Mucosa of descending colon (tissue), 3 donors: ENCODE data around the gene METTL21C. TPM values are rescaled to one million over a fixed set of nuclear protein-coding genes. Genes with fewer than 3 reads are reported as not detected.

Experiments used
- ATAC-seq: fragments of 200-7000 bp; cut with Tn5 transposase; one replicate; pipeline ENCODE4 v1.9.1; 2020; ENCODE audit warnings: mild to moderate bottlenecking, moderate library complexity
- DNase-seq, 3 donors: peaks; one replicate each; pipeline ENCODE4 v3.0.0-alpha.2; 2020
- H3K36me3 ChIP-seq: fragments of 200-600 bp; one replicate; pipeline ENCODE4 v1.8.0; 2021; ENCODE audit warnings: low read depth, mild to moderate bottlenecking
- H3K4me1 ChIP-seq: fragments of 200-600 bp; one replicate; pipeline ENCODE4 v1.8.0; 2021; ENCODE audit warnings: low read depth, mild to moderate bottlenecking
- H3K4me3 ChIP-seq: fragments of 200-600 bp; one replicate; pipeline ENCODE4 v1.8.0; 2021; ENCODE audit warnings: mild to moderate bottlenecking
- H3K9me3 ChIP-seq: fragments of 200-600 bp; one replicate; pipeline ENCODE4 v1.8.0; 2021; ENCODE audit warnings: mild to moderate bottlenecking
- intact Hi-C, 2 donors: fragments of 100-400 bp; cut with DNase I in 1 of 2; cut with micrococcal nuclease in 1 of 2; formaldehyde crosslinking; loops; one replicate each; pipeline versions ENCODE4 v1.11.0 to v1.11.1; 2022; cut with DNase I, micrococcal nuclease
- total RNA-seq, 3 donors: library from RNA; stranded (reverse); fragmentation: NEBNext Ultra II Directional in 2 of 3; extraction: Animal tissue kit (Norgen Biotek cat#: 25700) in 2 of 3; gene quantifications; one replicate each; pipeline versions ENCODE4 v1.2.1 to v1.2.4, GENCODE V29; 2021 to 2023
- TF ChIP-seq, protein P1 (sequence below): fragments of 200-600 bp; IDR thresholded peaks from one replicate; pipeline ENCODE4 v1.8.0; 2022; ENCODE audit warnings: antibody characterized with exemption, mild to moderate bottlenecking
- donor health status: DM: no; HTN: no; CAD: no; lungs with moderate emphysema.
- donor health status: DM: no; HTN: no; CAD: no.
- donor health status: DM: no; HTN: yes; CAD: no.

The METTL21C gene
- total RNA-seq, 3 donors from 2014 or later, result not detected

DNA sequence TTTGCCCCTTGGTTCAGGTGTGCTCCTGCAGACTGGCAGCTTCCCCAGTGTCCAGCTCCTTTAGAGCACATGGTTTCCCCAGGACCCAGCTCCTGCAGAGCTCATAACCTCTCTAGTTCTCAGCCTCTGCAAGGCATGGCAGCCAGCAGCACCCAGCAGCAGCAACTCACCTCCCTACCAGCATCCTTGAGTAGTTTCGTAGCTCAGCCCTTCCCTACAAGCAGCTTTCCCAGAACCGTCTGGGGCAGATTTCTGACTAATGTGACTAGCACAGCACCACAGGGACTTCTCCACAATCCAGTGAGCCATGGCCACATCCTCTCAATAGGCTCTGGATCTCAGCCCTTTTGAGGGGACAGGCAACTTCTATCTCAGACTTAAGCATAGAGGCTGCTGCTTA, 14.1 kb upstream of the METTL21C start:
- Histone ChIP-seq H3K4me1 (no peaks in the 10 kb centered on the region), H3K36me3 (no peaks in the 10 kb centered on the region), H3K4me3 (no peak overlapping the region), H3K9me3 (no peaks in the 10 kb centered on the region)
- no peak for ATAC-seq
- intact Hi-C loops, result no loop called here
- TF ChIP-seq, protein P1, sequence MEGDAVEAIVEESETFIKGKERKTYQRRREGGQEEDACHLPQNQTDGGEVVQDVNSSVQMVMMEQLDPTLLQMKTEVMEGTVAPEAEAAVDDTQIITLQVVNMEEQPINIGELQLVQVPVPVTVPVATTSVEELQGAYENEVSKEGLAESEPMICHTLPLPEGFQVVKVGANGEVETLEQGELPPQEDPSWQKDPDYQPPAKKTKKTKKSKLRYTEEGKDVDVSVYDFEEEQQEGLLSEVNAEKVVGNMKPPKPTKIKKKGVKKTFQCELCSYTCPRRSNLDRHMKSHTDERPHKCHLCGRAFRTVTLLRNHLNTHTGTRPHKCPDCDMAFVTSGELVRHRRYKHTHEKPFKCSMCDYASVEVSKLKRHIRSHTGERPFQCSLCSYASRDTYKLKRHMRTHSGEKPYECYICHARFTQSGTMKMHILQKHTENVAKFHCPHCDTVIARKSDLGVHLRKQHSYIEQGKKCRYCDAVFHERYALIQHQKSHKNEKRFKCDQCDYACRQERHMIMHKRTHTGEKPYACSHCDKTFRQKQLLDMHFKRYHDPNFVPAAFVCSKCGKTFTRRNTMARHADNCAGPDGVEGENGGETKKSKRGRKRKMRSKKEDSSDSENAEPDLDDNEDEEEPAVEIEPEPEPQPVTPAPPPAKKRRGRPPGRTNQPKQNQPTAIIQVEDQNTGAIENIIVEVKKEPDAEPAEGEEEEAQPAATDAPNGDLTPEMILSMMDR, result no peak
- DNase-seq, result no peak

DNA sequence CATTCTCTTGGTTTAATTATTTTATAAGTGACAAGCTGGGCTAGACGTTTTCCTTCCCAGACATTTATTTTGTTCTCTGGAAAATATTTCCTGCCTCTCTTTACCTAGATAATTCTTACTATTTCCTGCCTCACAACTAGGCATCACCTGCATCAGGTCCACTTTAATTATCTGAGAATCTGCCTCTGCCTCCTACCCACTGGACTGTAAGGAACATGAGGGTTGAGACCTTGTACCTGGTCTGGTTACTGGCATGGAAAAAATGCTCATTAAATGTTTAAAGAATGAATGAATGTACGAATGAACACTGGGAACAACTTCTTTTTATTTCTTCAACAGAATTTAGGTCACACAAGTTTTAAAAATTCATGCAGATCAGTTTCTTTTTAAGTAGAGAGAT, 13.4 kb upstream of the METTL21C start:
- no peaks in the 10 kb centered on the region for H3K36me3 ChIP-seq
- DNase-seq, result no peak
- no peak for ATAC-seq
- H3K9me3 ChIP-seq, result no peaks in the 10 kb centered on the region
- no peak overlapping the region for H3K4me3 ChIP-seq
- no peaks in the 10 kb centered on the region for H3K4me1 ChIP-seq
- intact Hi-C loops, result no loop called here
- TF ChIP-seq, protein P1, result no peak

DNA sequence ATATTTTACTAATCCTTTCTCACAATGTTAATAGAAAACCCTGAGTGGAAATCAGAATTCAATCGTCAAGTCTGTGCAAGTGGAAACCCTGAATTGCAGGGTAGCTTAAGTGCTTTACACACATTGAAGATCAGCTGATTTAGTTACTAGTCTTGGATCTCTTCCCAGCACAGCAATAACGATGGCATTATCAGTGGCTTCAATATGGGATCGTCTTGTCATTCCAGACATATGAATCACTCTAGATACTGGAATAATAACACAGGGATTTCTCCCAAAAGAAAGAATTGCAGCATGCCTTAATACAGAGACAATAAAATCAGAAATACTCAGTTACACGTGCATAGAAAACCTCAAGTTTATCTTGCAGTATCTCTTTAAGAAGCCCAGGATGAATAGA, 12.6 kb upstream of the METTL21C start:
- DNase-seq (no peak), ATAC-seq (no peak)
- H3K9me3 ChIP-seq, result no peaks in the 10 kb centered on the region
- no peaks in the 10 kb centered on the region for H3K4me1 ChIP-seq
- TF ChIP-seq, protein P1, result no peak
- H3K36me3 ChIP-seq, result no peaks in the 10 kb centered on the region
- intact Hi-C loops, result no loop called here
- no peak overlapping the region for H3K4me3 ChIP-seq

DNA sequence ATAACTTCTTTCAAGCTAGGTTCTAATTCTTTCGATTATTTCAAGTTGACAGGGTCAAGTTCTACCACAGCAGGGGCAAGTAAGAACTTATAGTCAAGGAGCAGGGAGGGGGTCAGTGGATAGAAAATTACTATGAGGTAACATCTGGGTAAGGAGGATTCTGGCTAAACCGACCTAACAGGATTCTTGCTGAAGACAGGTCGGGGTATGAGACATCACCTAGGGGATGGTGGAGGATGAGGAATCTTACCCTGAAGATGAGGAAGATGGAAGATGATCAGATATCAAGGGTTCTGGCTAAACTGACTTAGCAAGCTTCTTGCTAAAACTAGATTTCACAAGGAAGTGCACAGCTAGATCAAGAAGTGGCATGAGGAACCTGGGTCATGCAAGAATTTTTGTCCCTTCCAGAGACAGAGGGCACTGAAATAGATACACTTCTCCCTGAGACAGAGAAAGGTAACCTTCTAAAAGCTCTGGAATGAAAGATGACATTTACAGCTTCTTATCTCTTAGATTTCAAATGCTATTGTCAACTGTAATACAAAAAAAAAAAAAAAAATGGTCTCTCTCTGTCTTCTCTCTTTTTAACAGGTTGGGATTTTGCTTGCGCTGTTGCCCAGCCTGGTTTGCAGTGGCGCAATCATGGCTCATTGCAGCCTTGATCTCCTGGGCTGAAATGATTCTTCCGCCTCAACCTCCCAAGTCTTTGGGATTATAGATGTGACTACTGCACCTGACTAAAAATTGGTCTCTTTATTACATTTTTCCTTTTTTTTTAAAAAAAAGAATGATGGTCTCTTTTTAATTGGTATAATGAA, 9.6 kb upstream of the METTL21C start:
- Histone ChIP-seq H3K4me3 (no peak overlapping the region), H3K9me3 (no peaks in the 10 kb centered on the region), H3K36me3 (no peaks in the 10 kb centered on the region), H3K4me1 (no peaks in the 10 kb centered on the region)
- TF ChIP-seq, protein P1, result no peak
- DNase-seq (no peak), ATAC-seq (no peak)
- intact Hi-C loops, result no loop called here

DNA sequence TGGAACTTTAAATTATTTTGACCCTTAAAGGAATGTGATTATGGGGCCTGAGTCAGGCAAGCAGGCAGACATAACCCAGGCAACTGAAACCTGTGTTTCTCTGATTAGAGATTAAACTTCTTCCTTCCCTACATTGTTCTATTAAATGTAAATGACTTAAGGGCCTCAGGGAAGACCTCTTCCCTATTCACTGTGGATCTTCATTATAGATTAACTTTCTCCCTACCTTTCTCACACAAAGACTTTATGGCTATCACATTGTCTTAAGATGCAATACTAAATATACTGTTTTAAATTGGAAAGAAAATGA, 8.8 kb upstream of the METTL21C start:
- ATAC-seq, result no peak
- no peaks in the 10 kb centered on the region for H3K4me1 ChIP-seq
- intact Hi-C loops, result no loop called here
- H3K4me3 ChIP-seq, result no peak overlapping the region
- no peak for DNase-seq
- H3K36me3 ChIP-seq, result no peaks in the 10 kb centered on the region
- H3K9me3 ChIP-seq, result no peaks in the 10 kb centered on the region
- TF ChIP-seq, protein P1, result no peak
